HepG2 (cell line): ENCODE results near the gene TADA2A. TPM values are rescaled to one million over a fixed set of nuclear protein-coding genes. Genes with fewer than 3 reads are reported as not detected.

Source experiments
- ARNTL ChIP-seq: sonication (generic); formaldehyde crosslinking; IDR thresholded peaks from 2 replicates; pipeline ENCODE4 v1.4.0; 2020; ENCODE audit warnings: mild to moderate bottlenecking, missing genetic modification reagents
- BORCS8-MEF2B ChIP-seq: sonication (generic); formaldehyde crosslinking; IDR thresholded peaks from 2 replicates; pipeline ENCODE4 v1.8.0; 2022; ENCODE audit warnings: mild to moderate bottlenecking, missing genetic modification reagents
- CCAR2 ChIP-seq: fragments of 200-400 bp; formaldehyde crosslinking; optimal IDR thresholded peaks from 2 replicates; pipeline ENCODE3; 2018; ENCODE audit warnings: low read depth, mild to moderate bottlenecking, low read length, moderate library complexity
- CENPT ChIP-seq: sonication (generic); formaldehyde crosslinking; IDR thresholded peaks from 2 replicates; pipeline ENCODE4 v1.8.0; 2022; ENCODE audit warnings: low read depth, mild to moderate bottlenecking, moderate library complexity, missing genetic modification reagents
- DNMT1 ChIP-seq: sonication (generic); formaldehyde crosslinking; IDR thresholded peaks from 2 replicates; pipeline ENCODE4 v1.5.1; 2020; ENCODE audit warnings: mild to moderate bottlenecking, missing genetic modification reagents
- EP300 ChIP-seq, 3 experiments: sonication (generic) in 1 of 3; formaldehyde crosslinking in 1 of 3; IDR thresholded peaks; 2 replicates each; pipeline versions ENCODE4 v1.5.1 to v1.6.1; 2011 to 2020; ENCODE audit warnings: low read depth in 2 of 3, low read length in 2 of 3, borderline replicate concordance in 1 of 3, improper control_type of control experiment in 1 of 3, mild to moderate bottlenecking in 1 of 3, missing genetic modification reagents in 1 of 3, moderate library complexity in 1 of 3
- KLF9 ChIP-seq: IDR thresholded peaks from 2 replicates; pipeline ENCODE4 v1.6.1; 2016; ENCODE audit warnings: low read depth
- MATR3 ChIP-seq: sonication (generic); formaldehyde crosslinking; IDR thresholded peaks from 2 replicates; pipeline ENCODE4 v1.4.0; 2020; ENCODE audit warnings: missing genetic modification reagents
- MEF2D ChIP-seq: sonication (generic); formaldehyde crosslinking; IDR thresholded peaks from 2 replicates; pipeline ENCODE4 v1.5.1; 2020; ENCODE audit warnings: mild to moderate bottlenecking, missing genetic modification reagents
- MEIS2 ChIP-seq: sonication (generic); formaldehyde crosslinking; IDR thresholded peaks from 2 replicates; pipeline ENCODE4 v1.9.0; 2021; ENCODE audit warnings: mild to moderate bottlenecking, missing genetic modification reagents
- PHB2 ChIP-seq: fragments of 450-650 bp; IDR thresholded peaks from 2 replicates; pipeline ENCODE4 v1.6.1; 2018; ENCODE audit not compliant: partially characterized antibody
- SALL1 ChIP-seq: sonication (generic); formaldehyde crosslinking; IDR thresholded peaks from 2 replicates; pipeline ENCODE4 v1.8.0; 2022; ENCODE audit warnings: mild to moderate bottlenecking, missing genetic modification reagents
- SNAI1 ChIP-seq: sonication (generic); formaldehyde crosslinking; IDR thresholded peaks from 2 replicates; pipeline ENCODE4 v1.5.0; 2020; ENCODE audit warnings: mild to moderate bottlenecking, missing genetic modification reagents, borderline replicate concordance
- ZKSCAN5 ChIP-seq: sonication (generic); formaldehyde crosslinking; IDR thresholded peaks from 2 replicates; pipeline ENCODE4 v1.5.1; 2020; ENCODE audit warnings: mild to moderate bottlenecking, missing genetic modification reagents
- ZNF230 ChIP-seq: sonication (generic); formaldehyde crosslinking; IDR thresholded peaks from 2 replicates; pipeline ENCODE4 v1.4.0; 2020; ENCODE audit warnings: mild to moderate bottlenecking, missing genetic modification reagents
- ZNF382 ChIP-seq: sonication (generic); formaldehyde crosslinking; IDR thresholded peaks from 2 replicates; pipeline ENCODE4 v1.5.0; 2020; ENCODE audit warnings: missing genetic modification reagents, mild to moderate bottlenecking, borderline replicate concordance
- ZNF512 ChIP-seq: sonication (generic); formaldehyde crosslinking; IDR thresholded peaks from 2 replicates; pipeline ENCODE4 v1.4.0; 2020; ENCODE audit warnings: mild to moderate bottlenecking, missing genetic modification reagents
- ZNF780A ChIP-seq: sonication (generic); formaldehyde crosslinking; IDR thresholded peaks from 2 replicates; pipeline ENCODE4 v1.8.0; 2022; ENCODE audit warnings: mild to moderate bottlenecking, missing genetic modification reagents, moderate library complexity
- polyA plus RNA-seq, 8 experiments: library from polyadenylated mRNA; depleted of rRNA in 3 of 8; stranded (reverse) in 7 of 8; unstranded in 1 of 8; fragments of >200 nt; fragmentation: Illumina TruSeq in 4 of 8; extraction: Trizol in 4 of 8; gene quantifications; 2 replicates each; pipeline versions ENCODE4 v1.2.1 to v1.2.3, GENCODE V29; 2011 to 2016; ENCODE audit warnings: low read depth in 4 of 8, missing spikeins in 1 of 8, mixed read lengths in 1 of 8; ENCODE audit not compliant: insufficient read depth in 1 of 8
- total RNA-seq, 5 experiments: library from RNA; depleted of rRNA; stranded (reverse); fragments of >200 nt; fragmentation: Illumina TruSeq; extraction: Trizol; gene quantifications; 2 replicates each; pipeline ENCODE4 v1.2.3, GENCODE V29; 2016; ENCODE audit warnings: low read depth in 1 of 5
- TF ChIP-seq, protein P1 (sequence below): sonication (generic); formaldehyde crosslinking; IDR thresholded peaks from 2 replicates; pipeline ENCODE4 v1.4.0; 2020; ENCODE audit warnings: missing genetic modification reagents, borderline replicate concordance
- TF ChIP-seq, protein P2 (sequence below): sonication (generic); formaldehyde crosslinking; IDR thresholded peaks from 2 replicates; pipeline ENCODE4 v1.4.0; 2020; ENCODE audit warnings: missing genetic modification reagents, mild to moderate bottlenecking, borderline replicate concordance
- TF ChIP-seq, protein P3 (sequence below): sonication (generic); formaldehyde crosslinking; IDR thresholded peaks from 2 replicates; pipeline ENCODE4 v1.5.0; 2020; ENCODE audit warnings: missing genetic modification reagents, mild to moderate bottlenecking, borderline replicate concordance

TADA2A gene
- total and polyA plus RNA-seq, 2 of the 13 experiments (the other 11 are each of a cell fraction or from before 2014, with no cell fraction given) = 8.0 to 14.0 TPM

DNA sequence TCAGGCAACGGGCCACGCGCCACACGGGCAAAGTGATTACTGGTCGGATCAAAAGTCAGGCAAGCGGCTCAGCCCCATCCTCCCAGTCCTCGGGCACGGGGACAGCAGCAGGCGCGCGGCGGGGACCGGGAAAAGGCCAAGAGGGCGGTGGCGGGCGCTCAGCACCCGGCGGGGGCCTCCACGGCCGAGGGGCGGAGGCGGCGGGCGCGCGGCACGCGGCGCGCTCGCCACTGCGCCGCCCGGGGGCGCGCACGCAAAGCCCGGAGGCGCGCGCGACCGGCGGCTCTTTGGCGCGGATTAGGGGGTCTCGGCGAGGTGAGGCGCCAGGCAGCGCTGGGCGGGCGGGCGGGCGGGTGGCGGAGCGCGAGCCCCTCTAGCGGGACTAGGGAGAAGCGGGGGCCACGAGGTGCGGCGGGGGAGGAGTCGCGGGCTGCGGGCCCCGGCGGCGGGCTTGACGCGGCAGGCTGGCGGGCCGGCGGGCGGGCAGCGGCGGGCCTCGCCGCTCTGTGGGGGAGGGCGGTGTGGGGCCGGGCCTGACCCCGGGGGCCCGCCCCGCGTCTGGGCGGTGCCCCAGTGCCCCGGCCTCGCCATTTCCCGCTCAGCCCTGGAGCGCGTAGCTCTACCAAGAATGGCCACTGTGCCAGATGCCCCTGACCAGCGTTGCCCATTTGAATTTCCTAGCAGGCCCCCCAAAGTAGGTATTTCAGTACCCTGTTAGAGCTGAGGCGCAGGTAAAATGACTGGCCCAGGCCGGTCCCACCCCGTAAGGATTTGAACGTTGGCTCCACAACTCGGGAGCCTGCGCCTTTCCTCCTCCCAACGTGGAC is at the start of gene TADA2A, which contains the start of gene ACACA (continued):
- TF ChIP-seq, protein P1, sequence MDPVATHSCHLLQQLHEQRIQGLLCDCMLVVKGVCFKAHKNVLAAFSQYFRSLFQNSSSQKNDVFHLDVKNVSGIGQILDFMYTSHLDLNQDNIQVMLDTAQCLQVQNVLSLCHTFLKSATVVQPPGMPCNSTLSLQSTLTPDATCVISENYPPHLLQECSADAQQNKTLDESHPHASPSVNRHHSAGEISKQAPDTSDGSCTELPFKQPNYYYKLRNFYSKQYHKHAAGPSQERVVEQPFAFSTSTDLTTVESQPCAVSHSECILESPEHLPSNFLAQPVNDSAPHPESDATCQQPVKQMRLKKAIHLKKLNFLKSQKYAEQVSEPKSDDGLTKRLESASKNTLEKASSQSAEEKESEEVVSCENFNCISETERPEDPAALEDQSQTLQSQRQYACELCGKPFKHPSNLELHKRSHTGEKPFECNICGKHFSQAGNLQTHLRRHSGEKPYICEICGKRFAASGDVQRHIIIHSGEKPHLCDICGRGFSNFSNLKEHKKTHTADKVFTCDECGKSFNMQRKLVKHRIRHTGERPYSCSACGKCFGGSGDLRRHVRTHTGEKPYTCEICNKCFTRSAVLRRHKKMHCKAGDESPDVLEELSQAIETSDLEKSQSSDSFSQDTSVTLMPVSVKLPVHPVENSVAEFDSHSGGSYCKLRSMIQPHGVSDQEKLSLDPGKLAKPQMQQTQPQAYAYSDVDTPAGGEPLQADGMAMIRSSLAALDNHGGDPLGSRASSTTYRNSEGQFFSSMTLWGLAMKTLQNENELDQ (CRISPR knock-in tag) = no peak
- no peak for TF ChIP-seq ZKSCAN5 (CRISPR knock-in tag)
- TF ChIP-seq, protein P2, sequence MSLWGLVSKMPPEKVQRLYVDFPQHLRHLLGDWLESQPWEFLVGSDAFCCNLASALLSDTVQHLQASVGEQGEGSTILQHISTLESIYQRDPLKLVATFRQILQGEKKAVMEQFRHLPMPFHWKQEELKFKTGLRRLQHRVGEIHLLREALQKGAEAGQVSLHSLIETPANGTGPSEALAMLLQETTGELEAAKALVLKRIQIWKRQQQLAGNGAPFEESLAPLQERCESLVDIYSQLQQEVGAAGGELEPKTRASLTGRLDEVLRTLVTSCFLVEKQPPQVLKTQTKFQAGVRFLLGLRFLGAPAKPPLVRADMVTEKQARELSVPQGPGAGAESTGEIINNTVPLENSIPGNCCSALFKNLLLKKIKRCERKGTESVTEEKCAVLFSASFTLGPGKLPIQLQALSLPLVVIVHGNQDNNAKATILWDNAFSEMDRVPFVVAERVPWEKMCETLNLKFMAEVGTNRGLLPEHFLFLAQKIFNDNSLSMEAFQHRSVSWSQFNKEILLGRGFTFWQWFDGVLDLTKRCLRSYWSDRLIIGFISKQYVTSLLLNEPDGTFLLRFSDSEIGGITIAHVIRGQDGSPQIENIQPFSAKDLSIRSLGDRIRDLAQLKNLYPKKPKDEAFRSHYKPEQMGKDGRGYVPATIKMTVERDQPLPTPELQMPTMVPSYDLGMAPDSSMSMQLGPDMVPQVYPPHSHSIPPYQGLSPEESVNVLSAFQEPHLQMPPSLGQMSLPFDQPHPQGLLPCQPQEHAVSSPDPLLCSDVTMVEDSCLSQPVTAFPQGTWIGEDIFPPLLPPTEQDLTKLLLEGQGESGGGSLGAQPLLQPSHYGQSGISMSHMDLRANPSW = no peak
- peak; percentile 51; the same call in 1 of the 2 replicates for TF ChIP-seq MEIS2 (CRISPR knock-in tag)
- 0 out of 4 replicates have a peak, but pooled peaks of 1 of the 2 experiments have one; percentile 24 for TF ChIP-seq EP300 (IDR thresholded peaks at IDR 0.05; ENCODE audit: low read depth in 2 of 2, low read length in 2 of 2)
- TF ChIP-seq EP300 (CRISPR knock-in tag; IDR thresholded peaks at IDR 0.05; ENCODE audit: borderline replicate concordance) = no peak
- TF ChIP-seq, protein P3, sequence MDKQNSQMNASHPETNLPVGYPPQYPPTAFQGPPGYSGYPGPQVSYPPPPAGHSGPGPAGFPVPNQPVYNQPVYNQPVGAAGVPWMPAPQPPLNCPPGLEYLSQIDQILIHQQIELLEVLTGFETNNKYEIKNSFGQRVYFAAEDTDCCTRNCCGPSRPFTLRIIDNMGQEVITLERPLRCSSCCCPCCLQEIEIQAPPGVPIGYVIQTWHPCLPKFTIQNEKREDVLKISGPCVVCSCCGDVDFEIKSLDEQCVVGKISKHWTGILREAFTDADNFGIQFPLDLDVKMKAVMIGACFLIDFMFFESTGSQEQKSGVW = no peak
- peak; percentile 60 for TF ChIP-seq SALL1 (CRISPR knock-in tag)
- peak; percentile 54; the same call in 1 of the 2 replicates for TF ChIP-seq ZNF512 (CRISPR knock-in tag)
- TF ChIP-seq PHB2 = no peak
- no peak for TF ChIP-seq MEF2D (CRISPR knock-in tag)
- 0 out of 2 replicates have a peak, but pooled peaks have one; percentile 27 for TF ChIP-seq ZNF780A (CRISPR knock-in tag)
- TF ChIP-seq CCAR2 = no peak
- 0 out of 2 replicates have a peak, but pooled peaks have one; percentile 29 for TF ChIP-seq CENPT (CRISPR knock-in tag)
- no peak for TF ChIP-seq KLF9 (CRISPR knock-in tag)
- 0 out of 2 replicates have a peak, but pooled peaks have one; percentile 21 for TF ChIP-seq ZNF230
- no peak for TF ChIP-seq MATR3 (CRISPR knock-in tag)
- TF ChIP-seq ARNTL (CRISPR knock-in tag) = no peak; the same call in 1 of the 2 replicates
- TF ChIP-seq ZNF382 (CRISPR knock-in tag) = no peak
- TF ChIP-seq DNMT1 (CRISPR knock-in tag) = peak; percentile 3; the same call in 1 of the 2 replicates
- TF ChIP-seq BORCS8-MEF2B (CRISPR knock-in tag) = peak; percentile 7; the same call in 1 of the 2 replicates
- no peak for TF ChIP-seq SNAI1 (CRISPR knock-in tag)
